KMS-11 (cell line): ENCODE measurements around the gene ANKRD33B.

Experiments used
- H2AFZ ChIP-seq: fragments of 200-600 bp; sonication (generic); 2 replicates; pipeline ENCODE4 v1.6.1; 2016; ENCODE audit warnings: antibody characterized with exemption, mixed run types, low read depth
- H3K27ac ChIP-seq: fragments of 200-600 bp; sonication (generic); 2 replicates; pipeline ENCODE4 v1.6.1; 2016; ENCODE audit warnings: mild to moderate bottlenecking, mixed run types
- H3K27me3 ChIP-seq: fragments of 200-600 bp; sonication (generic); 2 replicates; pipeline ENCODE4 v1.6.1; 2017; ENCODE audit warnings: mild to moderate bottlenecking, low read depth, mixed run types, moderate library complexity; ENCODE audit not compliant: insufficient read depth
- H3K36me3 ChIP-seq: fragments of 200-600 bp; sonication (generic); 2 replicates; pipeline ENCODE4 v1.6.1; 2017; ENCODE audit warnings: mild to moderate bottlenecking, mixed run types; ENCODE audit not compliant: insufficient read depth
- H3K4me1 ChIP-seq: fragments of 200-600 bp; sonication (generic); 2 replicates; pipeline ENCODE4 v1.6.1; 2016; ENCODE audit warnings: mild to moderate bottlenecking, low read depth, mixed run types; ENCODE audit not compliant: poor library complexity, severe bottlenecking
- H3K4me2 ChIP-seq: fragments of 200-600 bp; sonication (generic); 2 replicates; pipeline ENCODE4 v1.7.0; 2016; ENCODE audit warnings: mild to moderate bottlenecking, mixed run types
- H3K4me3 ChIP-seq: fragments of 200-600 bp; sonication (generic); IDR thresholded peaks from 2 replicates; pipeline ENCODE4 v1.6.1; 2017; ENCODE audit warnings: low read depth, low read length, mixed read lengths; ENCODE audit not compliant: insufficient read depth
- H3K79me2 ChIP-seq: fragments of 200-600 bp; sonication (generic); 2 replicates; pipeline ENCODE4 v1.6.1; 2016; ENCODE audit warnings: low read depth, mixed run types; ENCODE audit not compliant: insufficient read depth
- H3K9ac ChIP-seq: fragments of 200-600 bp; sonication (generic); 2 replicates; pipeline ENCODE4 v1.6.1; 2016; ENCODE audit warnings: mild to moderate bottlenecking, mixed run types
- H4K20me1 ChIP-seq: fragments of 200-600 bp; sonication (generic); 2 replicates; pipeline ENCODE4 v1.6.1; 2016; ENCODE audit warnings: mild to moderate bottlenecking, mixed run types; ENCODE audit not compliant: insufficient read depth
- CTCF ChIP-seq: fragments of 200-600 bp; sonication (generic); conservative IDR thresholded peaks from 2 replicates; pipeline ENCODE4 v1.6.1; 2017; ENCODE audit warnings: low read depth, mild to moderate bottlenecking, antibody characterized with exemption, low read length, moderate library complexity, mixed read lengths

ANKRD33B gene

GRCh38 chr5:10667431-10668057, 103.7 kb downstream of the ANKRD33B start:
- Histone ChIP-seq H3K27ac (no peak overlapping the region), H3K4me3 (no peak overlapping the region), H3K4me2 (no peak overlapping the region), H3K79me2 (no peaks in the 10 kb centered on the region), H3K36me3 (no peaks in the 10 kb centered on the region), H2AFZ (no peak overlapping the region), H4K20me1 (no peaks in the 10 kb centered on the region), H3K27me3 (no peaks in the 10 kb centered on the region), H3K4me1 (no peaks in the 10 kb centered on the region), H3K9ac (no peak overlapping the region)
- TF ChIP-seq CTCF: no peak

- Histone ChIP-seq H3K9ac (no peak overlapping the region), H3K27ac (no peak overlapping the region), H3K4me2 (no peak overlapping the region), H3K4me1 (no peaks in the 10 kb centered on the region), H3K36me3 (no peaks in the 10 kb centered on the region), H3K27me3 (no peaks in the 10 kb centered on the region), H2AFZ (no peak overlapping the region), H3K4me3 (no peak overlapping the region), H4K20me1 (no peaks in the 10 kb centered on the region), H3K79me2 (no peaks in the 10 kb centered on the region)
- no peak for TF ChIP-seq CTCF
These were observed 104.8 kb downstream of the ANKRD33B start for GRCh38 chr5:10668697-10669096.

- H4K20me1 ChIP-seq: no peaks in the 10 kb centered on the region
- no peak overlapping the region for H2AFZ ChIP-seq
- no peaks in the 10 kb centered on the region for H3K79me2 ChIP-seq
- H3K27ac ChIP-seq: no peak overlapping the region
- no peaks in the 10 kb centered on the region for H3K4me1 ChIP-seq
- H3K9ac ChIP-seq: no peak overlapping the region
- no peaks in the 10 kb centered on the region for H3K27me3 ChIP-seq
- H3K4me2 ChIP-seq: no peak overlapping the region
- no peak overlapping the region for H3K4me3 ChIP-seq
- H3K36me3 ChIP-seq: no peaks in the 10 kb centered on the region
- no peak for TF ChIP-seq CTCF
These were observed 106.1 kb downstream of the ANKRD33B start for GRCh38 chr5:10669983-10670382.

- Histone ChIP-seq H3K27ac (no peak overlapping the region), H3K4me2 (no peak overlapping the region), H4K20me1 (no peaks in the 10 kb centered on the region), H3K27me3 (no peaks in the 10 kb centered on the region), H3K4me3 (no peak overlapping the region), H2AFZ (no peak overlapping the region), H3K4me1 (no peaks in the 10 kb centered on the region), H3K79me2 (no peaks in the 10 kb centered on the region), H3K36me3 (no peaks in the 10 kb centered on the region), H3K9ac (no peak overlapping the region)
- TF ChIP-seq CTCF: no peak
These were observed 107.5 kb downstream of the ANKRD33B start for GRCh38 chr5:10671041-10672008.
